HG02678 (cell line): ENCODE measurements around the gene GAN.

Source experiments
- ATAC-seq: cut with Tn5 transposase; IDR thresholded peaks from one replicate; pipeline ENCODE4 v1.9.1; 2021; ENCODE audit warnings: mild to moderate bottlenecking, moderate library complexity; ENCODE audit not compliant: unreplicated experiment

GAN gene

DNA sequence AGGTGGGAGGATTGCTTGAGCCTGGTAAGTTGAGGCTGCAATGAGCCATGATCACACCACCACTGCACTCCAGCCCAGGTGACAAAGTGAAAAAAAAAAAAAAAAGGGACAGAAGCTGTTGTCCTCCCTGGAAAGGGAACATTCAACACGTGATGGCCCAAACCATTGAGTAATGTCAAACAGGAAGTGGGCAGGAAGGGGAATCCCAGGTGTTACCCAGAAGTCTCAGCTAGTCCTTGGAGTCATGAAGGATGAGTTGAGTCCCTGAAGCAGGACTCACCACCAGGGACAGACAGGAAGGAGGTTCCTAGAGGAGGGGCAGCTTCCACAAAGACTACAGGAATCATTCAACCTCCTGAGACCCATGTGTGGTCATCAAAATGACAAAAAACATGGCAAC, 110.0 kb downstream of the GAN start:
- no peak for ATAC-seq

- ATAC-seq = no peak
Measured at GRCh38 chr16:81427219-81427618, 112.5 kb downstream of the GAN start.

GRCh38 chr16:81429045-81429521, 114.3 kb downstream of the GAN start:
- no peak for ATAC-seq

DNA sequence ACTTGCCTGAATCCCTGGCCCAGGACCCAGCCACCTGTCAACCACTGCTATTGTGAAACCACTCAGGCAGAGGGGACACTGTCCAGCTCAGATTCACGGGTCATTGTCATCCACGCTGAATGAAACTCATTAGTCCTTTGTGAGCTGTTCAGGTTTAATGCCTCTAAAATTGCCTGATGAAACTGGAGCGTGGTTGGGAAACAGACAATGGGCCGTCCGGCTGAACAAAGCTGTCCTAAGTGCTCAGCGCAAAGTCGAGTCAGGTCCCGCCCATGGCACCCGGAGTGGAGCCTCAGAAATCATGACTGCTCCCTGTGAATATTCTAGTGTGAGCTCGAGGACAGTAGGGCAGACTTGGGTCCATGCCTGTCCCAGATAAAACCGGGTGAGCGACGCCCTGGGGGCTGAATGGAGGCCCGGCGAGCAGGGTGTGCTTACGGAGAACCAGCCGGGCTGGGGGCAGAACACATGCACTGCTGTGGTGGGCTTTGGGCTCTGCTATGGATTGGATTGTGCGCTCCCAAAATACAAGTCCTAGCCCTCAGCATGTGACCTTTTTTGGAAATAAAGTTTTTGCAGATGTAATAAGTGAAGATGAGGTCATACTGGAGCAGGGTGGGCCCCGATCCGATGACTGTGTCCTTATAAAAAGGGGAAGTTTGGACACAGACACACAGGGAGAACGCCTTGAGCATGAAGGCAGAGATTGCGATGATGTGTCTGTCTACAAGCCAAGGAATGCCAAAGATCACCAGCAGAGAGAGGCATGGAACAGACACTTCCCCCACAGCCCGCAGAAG, 117.0 kb downstream of the GAN start:
- no peak for ATAC-seq

DNA sequence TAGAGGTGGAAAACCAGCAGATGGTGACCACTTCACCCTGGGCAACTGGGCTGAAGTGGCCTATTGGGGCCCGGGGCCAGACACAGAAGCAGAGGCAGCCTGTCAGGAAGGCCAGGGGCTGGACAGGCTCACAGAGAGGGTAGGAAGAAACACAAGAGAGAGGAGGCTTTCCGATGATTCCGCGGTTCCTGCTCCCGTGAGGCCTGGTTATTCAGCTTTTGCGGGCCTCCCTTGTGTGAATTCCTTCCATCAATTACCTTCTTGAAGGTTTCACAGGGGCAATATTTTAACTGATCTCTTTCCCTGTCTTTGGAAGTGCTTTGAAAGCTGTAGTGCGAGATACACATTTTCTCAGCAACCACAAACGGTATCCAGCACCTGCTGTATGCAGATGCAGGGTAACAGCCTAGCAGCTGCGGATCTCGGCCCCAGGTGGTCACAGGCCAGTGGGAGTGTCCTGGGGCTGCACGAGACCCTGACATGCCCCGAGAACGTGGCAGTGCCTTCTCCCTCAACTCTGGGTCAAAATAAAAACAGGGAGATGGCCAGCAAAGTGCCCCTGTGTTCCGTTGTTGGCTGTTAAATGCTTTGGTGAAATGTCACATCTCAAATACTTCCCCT, 118.3 kb downstream of the GAN start:
- ATAC-seq = no peak

- no peak for ATAC-seq
Measured at GRCh38 chr16:81435103-81435502, 120.3 kb downstream of the GAN start.

- ATAC-seq = no peak
Measured at GRCh38 chr16:81435567-81435966, 120.8 kb downstream of the GAN start.

DNA sequence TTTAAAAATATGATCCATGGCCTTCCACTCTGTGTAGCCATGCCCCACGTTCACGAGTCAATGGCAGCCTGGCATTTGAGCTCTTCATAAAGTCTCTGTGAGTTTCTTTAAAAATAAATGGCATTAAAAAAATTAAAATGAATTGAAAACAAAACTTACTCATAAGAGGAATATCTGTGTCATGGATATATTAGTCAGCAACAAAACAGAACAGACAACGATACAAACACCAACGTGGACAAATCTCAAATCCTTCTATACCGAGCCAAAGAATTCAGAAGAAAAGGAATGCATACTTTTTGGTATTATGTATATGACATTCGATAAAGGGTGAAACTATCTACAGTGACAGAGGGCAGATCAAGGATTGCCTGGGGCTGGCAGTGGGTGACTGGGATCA, 121.6 kb downstream of the GAN start:
- no peak for ATAC-seq

DNA sequence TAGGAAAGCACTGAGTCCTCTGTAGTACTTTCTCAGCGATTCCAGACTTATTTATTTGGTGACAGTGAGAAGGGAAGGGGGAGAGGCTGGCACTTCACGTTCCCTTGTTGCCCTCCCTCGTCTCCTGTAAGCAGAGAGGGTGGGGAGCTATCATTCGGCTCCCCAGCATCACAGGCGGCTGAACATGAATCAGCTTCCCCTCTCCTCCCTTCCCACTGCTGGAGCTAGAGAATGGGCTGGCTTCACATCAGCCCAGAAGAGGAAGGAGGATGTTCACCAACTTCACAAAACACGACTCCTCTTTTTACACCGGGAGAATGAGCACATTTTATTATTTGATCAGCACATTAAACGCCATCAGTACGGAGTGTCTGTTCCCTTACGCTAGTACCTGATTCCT, 123.1 kb downstream of the GAN start:
- ATAC-seq = no peak
